Measurements from ENCODE around the gene OR4D1. TPM values are rescaled to one million over a fixed set of nuclear protein-coding genes. Genes with fewer than 3 reads are reported as not detected.
A peak's percentile ranks its signal among the peaks of the same experiment; 100 is the strongest.

The OR4D1 gene
- total RNA-seq, 1 donor from 2014 or later: not detected

DNA sequence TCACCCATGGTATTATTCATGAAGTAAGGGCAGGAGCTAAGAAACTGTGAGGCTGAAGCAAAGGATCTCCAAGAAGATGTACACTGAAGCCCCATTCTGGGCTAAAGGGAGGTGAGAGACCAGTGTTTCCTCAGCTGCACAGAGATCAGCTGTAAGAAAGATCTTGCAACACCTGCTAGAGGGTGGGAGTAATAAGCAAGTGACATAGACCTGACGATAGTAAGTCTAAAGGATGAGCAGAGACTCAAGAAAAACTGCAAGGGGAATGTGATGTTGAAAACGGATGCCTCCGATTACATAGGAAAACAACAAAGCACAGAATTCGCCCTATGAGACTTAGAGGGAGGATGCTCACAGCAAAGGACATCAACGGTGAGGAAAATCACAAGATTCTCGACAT is 18.5 kb downstream of the OR4D1 start, which contains the start of gene OR4D2:
Gene OR4D2, plus strand, starts transcription at position 301 of the 400 bp plus-strand sequence. CDS start 2,674 bp downstream, outside the sequence.
- Mint-ChIP-seq H3K27ac (no peak within 1 kb of the TSS), H3K4me3 (no peak within 1 kb of the TSS), H3K27me3 (peaks cover 89% of the 10 kb centered on the region), H3K4me1 (ENCODE audit: unreplicated experiment) (no peaks in the 10 kb centered on the region), H3K36me3 (no peaks in the 10 kb centered on the region), H3K9me3 (no peaks in the 10 kb centered on the region)
- DNase-seq (ENCODE audit: extremely low spot score, unreplicated experiment): no peak
- TF ChIP-seq, protein P1, sequence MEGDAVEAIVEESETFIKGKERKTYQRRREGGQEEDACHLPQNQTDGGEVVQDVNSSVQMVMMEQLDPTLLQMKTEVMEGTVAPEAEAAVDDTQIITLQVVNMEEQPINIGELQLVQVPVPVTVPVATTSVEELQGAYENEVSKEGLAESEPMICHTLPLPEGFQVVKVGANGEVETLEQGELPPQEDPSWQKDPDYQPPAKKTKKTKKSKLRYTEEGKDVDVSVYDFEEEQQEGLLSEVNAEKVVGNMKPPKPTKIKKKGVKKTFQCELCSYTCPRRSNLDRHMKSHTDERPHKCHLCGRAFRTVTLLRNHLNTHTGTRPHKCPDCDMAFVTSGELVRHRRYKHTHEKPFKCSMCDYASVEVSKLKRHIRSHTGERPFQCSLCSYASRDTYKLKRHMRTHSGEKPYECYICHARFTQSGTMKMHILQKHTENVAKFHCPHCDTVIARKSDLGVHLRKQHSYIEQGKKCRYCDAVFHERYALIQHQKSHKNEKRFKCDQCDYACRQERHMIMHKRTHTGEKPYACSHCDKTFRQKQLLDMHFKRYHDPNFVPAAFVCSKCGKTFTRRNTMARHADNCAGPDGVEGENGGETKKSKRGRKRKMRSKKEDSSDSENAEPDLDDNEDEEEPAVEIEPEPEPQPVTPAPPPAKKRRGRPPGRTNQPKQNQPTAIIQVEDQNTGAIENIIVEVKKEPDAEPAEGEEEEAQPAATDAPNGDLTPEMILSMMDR (conservative IDR thresholded peaks at IDR 0.05): no peak

DNA sequence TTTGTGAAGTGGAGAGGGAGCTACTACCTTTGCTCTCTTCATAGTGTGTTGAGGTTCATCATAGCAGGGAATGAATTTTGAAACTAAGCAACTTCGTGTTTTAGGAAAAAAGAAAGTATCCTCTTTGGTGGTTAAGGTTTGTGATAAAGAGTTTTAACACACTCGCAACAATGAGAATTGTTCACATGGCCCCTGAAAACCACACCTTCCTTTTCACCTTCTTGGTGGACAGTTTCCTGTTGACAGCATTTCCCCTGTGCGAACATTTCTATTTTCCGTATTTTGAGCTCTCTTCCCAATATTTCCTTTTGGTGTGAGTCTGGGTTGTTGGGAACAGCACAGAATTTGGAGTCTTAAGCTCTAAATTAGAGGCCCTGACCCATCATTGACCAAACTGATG is 22.4 kb downstream of the OR4D1 start:
- no peak for DNase-seq (ENCODE audit: extremely low spot score, unreplicated experiment)
- no peak overlapping the region for H3K4me3 Mint-ChIP-seq
- H3K4me1 Mint-ChIP-seq (ENCODE audit: unreplicated experiment): no peaks in the 10 kb centered on the region
- TF ChIP-seq, protein P1 (conservative IDR thresholded peaks at IDR 0.05): no peak
- H3K36me3 Mint-ChIP-seq: no peaks in the 10 kb centered on the region
- peaks cover 83% of the 10 kb centered on the region for H3K27me3 Mint-ChIP-seq
- no peak overlapping the region for H3K27ac Mint-ChIP-seq
- H3K9me3 Mint-ChIP-seq: no peaks in the 10 kb centered on the region

DNA sequence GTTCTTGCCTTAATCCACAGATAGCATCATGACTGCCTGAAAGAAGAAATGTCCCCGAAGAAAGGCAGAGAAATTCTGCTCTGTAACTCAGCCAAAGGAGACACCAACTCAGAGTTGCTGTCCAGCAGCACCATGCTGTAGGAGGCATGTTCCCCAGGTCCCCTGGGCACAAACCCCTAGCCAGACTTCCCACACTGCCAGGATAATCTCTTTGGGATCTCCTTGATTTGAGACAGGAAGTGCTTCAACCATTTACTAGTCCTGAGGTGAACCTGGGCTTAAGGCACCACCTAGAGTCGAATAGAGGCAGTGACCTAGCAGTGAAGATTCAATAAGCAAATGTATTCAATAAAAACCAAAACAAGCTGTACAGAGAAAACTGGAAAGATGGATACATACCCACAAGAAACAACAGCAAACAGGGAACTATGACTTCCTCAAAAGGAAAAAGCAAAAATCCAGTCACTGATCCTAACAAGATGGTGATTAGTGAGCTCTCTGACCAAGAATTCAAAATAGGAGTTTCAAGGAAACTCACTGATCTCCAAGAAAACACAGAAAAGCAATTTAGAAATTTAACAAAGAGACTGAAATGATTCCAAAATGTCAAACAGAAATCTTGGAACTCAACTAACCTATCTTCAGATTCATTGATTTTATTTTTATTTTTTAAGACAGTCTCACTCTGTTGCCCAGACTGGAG is 24.3 kb downstream of the OR4D1 start:
- Mint-ChIP-seq H3K36me3 (no peaks in the 10 kb centered on the region), H3K27me3 (peaks cover 73% of the 10 kb centered on the region)
- DNase-seq (ENCODE audit: extremely low spot score, unreplicated experiment): no peak

DNA sequence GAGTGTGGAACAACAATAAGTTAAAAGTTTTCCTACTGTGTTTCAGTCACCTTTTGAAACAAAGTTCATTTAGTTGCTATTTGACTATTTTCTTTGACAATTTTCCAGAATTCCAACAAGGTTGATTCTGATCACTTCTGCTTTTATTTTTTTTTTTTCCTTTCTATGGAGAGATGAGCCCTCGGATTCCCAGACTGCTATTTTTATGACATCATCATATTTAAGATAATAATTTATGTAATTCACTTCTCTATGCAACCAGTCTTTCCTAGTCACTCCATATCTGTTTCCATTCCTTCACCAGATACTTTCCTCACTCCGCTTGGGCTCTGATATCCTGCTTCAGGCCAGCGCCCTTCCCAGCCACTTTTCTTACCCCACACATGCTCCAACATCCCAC is 26.7 kb downstream of the OR4D1 start:
- Mint-ChIP-seq H3K4me1 (ENCODE audit: unreplicated experiment) (no peaks in the 10 kb centered on the region), H3K27ac (no peak overlapping the region), H3K4me3 (no peak overlapping the region), H3K9me3 (no peaks in the 10 kb centered on the region), H3K36me3 (no peaks in the 10 kb centered on the region), H3K27me3 (peaks cover 61% of the 10 kb centered on the region)
- no peak for DNase-seq (ENCODE audit: extremely low spot score, unreplicated experiment)
- TF ChIP-seq, protein P1 (conservative IDR thresholded peaks at IDR 0.05): no peak

More for the DNA sequence above, 24.3 kb downstream of the OR4D1 start:
- Mint-ChIP-seq H3K4me3 (no peak overlapping the region), H3K4me1 (ENCODE audit: unreplicated experiment) (no peaks in the 10 kb centered on the region), H3K9me3 (no peaks in the 10 kb centered on the region), H3K27ac (no peak overlapping the region)
- TF ChIP-seq, protein P1 (conservative IDR thresholded peaks at IDR 0.05): peak; percentile 65

DNA sequence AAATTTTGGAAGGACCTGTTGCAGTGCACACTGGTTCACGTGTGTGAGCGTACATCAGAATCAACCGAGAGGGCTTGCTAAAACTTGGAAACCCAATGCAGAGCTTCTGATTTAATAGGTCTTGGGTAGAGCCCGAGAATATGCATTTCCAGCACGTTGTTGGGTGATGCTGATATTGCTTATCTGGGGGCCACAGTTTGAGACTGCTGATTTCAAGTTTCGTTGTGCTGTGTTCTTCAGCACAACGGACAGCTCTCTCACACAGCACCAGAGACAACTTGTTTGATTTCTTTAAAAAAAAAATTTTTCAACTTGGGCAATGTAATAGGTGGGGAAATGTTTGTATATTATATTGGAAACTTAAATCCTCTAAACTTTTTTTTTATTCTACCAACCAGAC is 28.0 kb downstream of the OR4D1 start:
- H3K9me3 Mint-ChIP-seq: no peaks in the 10 kb centered on the region
- no peaks in the 10 kb centered on the region for H3K4me1 Mint-ChIP-seq (ENCODE audit: unreplicated experiment)
- DNase-seq (ENCODE audit: extremely low spot score, unreplicated experiment): no peak
- no peaks in the 10 kb centered on the region for H3K36me3 Mint-ChIP-seq
- no peak overlapping the region for H3K4me3 Mint-ChIP-seq
- H3K27me3 Mint-ChIP-seq: peaks cover 54% of the 10 kb centered on the region
- H3K27ac Mint-ChIP-seq: no peak overlapping the region
- TF ChIP-seq, protein P1 (conservative IDR thresholded peaks at IDR 0.05): no peak
